HG03457 (cell line): ENCODE measurements around the gene PPP1R14C.
"Not testable (repeated sequence)": the region's sequence is repeated elsewhere in the genome, so short reads cannot be mapped to it uniquely, and the experiment has no call there.

Experiments used
- ATAC-seq: cut with Tn5 transposase; IDR thresholded peaks from one replicate; pipeline ENCODE4 v1.9.1; 2021; ENCODE audit warnings: moderate number of reproducible peaks; ENCODE audit not compliant: unreplicated experiment

PPP1R14C gene

GRCh38 chr6:150212778-150213177 lies 69.9 kb downstream of the PPP1R14C start:
- no peak for ATAC-seq

GRCh38 chr6:150213301-150213700 lies 70.5 kb downstream of the PPP1R14C start:
- ATAC-seq = no peak

- no peak for ATAC-seq
These were observed 71.5 kb downstream of the PPP1R14C start for GRCh38 chr6:150214310-150214709.

GRCh38 chr6:150220634-150221551 lies 78.0 kb downstream of the PPP1R14C start:
- no peak for ATAC-seq

GRCh38 chr6:150224820-150225219 lies 82.0 kb downstream of the PPP1R14C start:
- no peak for ATAC-seq

- ATAC-seq = no peak
These were observed 84.4 kb downstream of the PPP1R14C start for GRCh38 chr6:150227281-150227680.

- ATAC-seq = no peak
These were observed 85.4 kb downstream of the PPP1R14C start for GRCh38 chr6:150228072-150228733.

- ATAC-seq = no peak
These were observed 86.8 kb downstream of the PPP1R14C start for GRCh38 chr6:150229436-150230163.

- no peak for ATAC-seq
These were observed 87.3 kb downstream of the PPP1R14C start for GRCh38 chr6:150230164-150230561.

- no peak for ATAC-seq
These were observed 88.1 kb downstream of the PPP1R14C start for GRCh38 chr6:150230832-150231524.

GRCh38 chr6:150231525-150231850 lies 88.6 kb downstream of the PPP1R14C start:
- no peak for ATAC-seq

GRCh38 chr6:150233843-150234269 lies 91.0 kb downstream of the PPP1R14C start:
- no peak for ATAC-seq

GRCh38 chr6:150235218-150235617 lies 92.4 kb downstream of the PPP1R14C start:
- no peak for ATAC-seq

- ATAC-seq = no peak
These were observed 93.3 kb downstream of the PPP1R14C start for GRCh38 chr6:150236114-150236513.

- ATAC-seq = no peak
These were observed 93.7 kb downstream of the PPP1R14C start for GRCh38 chr6:150236544-150236943.

- no peak for ATAC-seq
These were observed 94.8 kb downstream of the PPP1R14C start for GRCh38 chr6:150237626-150238025.

- no peak for ATAC-seq
These were observed 95.5 kb downstream of the PPP1R14C start for GRCh38 chr6:150238336-150238741.

- no peak for ATAC-seq
These were observed 96.1 kb downstream of the PPP1R14C start for GRCh38 chr6:150238846-150239407.

GRCh38 chr6:150241756-150242155 lies 98.9 kb downstream of the PPP1R14C start:
- ATAC-seq = not testable (repeated sequence)

- no peak for ATAC-seq
These were observed 100.9 kb downstream of the PPP1R14C start for GRCh38 chr6:150243620-150244314.
